HPDE6-E6E7 (cell line): ENCODE results near the gene AQP7.
"Not testable (repeated sequence)": the region's sequence is repeated elsewhere in the genome, so short reads cannot be mapped to it uniquely, and the experiment has no call there.

Experiments used
- DNase-seq: peaks from one replicate; pipeline ENCODE4 v3.0.0; 2011; ENCODE audit warnings: missing footprints; ENCODE audit errors: extremely low spot score

The AQP7 gene

GRCh38 chr9:33395159-33395879 lies 7.0 kb downstream of the AQP7 start:
- not testable (repeated sequence) for DNase-seq

- DNase-seq: not testable (repeated sequence)
Observed at GRCh38 chr9:33393986-33394385, 8.4 kb downstream of the AQP7 start.

GRCh38 chr9:33393581-33393980 lies 8.8 kb downstream of the AQP7 start:
- no peak for DNase-seq

- not testable (repeated sequence) for DNase-seq
Observed at GRCh38 chr9:33392591-33393021, 9.8 kb downstream of the AQP7 start.

- not testable (repeated sequence) for DNase-seq
Observed at GRCh38 chr9:33391111-33391771, 11.1 kb downstream of the AQP7 start.

- DNase-seq: no peak
Observed at GRCh38 chr9:33388110-33388994, 14.0 kb downstream of the AQP7 start.

- DNase-seq: not testable (repeated sequence)
Observed at GRCh38 chr9:33386998-33387397, 15.4 kb downstream of the AQP7 start.

GRCh38 chr9:33386641-33386996 lies 15.7 kb downstream of the AQP7 start:
- not testable (repeated sequence) for DNase-seq

- DNase-seq: not testable (repeated sequence)
Observed at GRCh38 chr9:33385979-33386640, 16.3 kb downstream of the AQP7 start.

- DNase-seq: not testable (repeated sequence)
Observed at GRCh38 chr9:33385536-33385935, 16.8 kb downstream of the AQP7 start.

- not testable (repeated sequence) for DNase-seq
Observed at GRCh38 chr9:33383396-33383795, 19.0 kb downstream of the AQP7 start.

- DNase-seq: not testable (repeated sequence)
Observed at GRCh38 chr9:33382397-33382796, 20.0 kb downstream of the AQP7 start.

GRCh38 chr9:33381231-33381791 lies 21.1 kb downstream of the AQP7 start:
- no peak for DNase-seq

GRCh38 chr9:33380390-33381094 lies 21.8 kb downstream of the AQP7 start:
- no peak for DNase-seq

GRCh38 chr9:33379666-33380389 lies 22.5 kb downstream of the AQP7 start:
- DNase-seq: no peak

- no peak for DNase-seq
Observed at GRCh38 chr9:33378121-33378795, 24.1 kb downstream of the AQP7 start.

GRCh38 chr9:33377089-33377715 lies 25.2 kb downstream of the AQP7 start:
- no peak for DNase-seq

- no peak for DNase-seq
Observed at GRCh38 chr9:33375841-33376321, 26.5 kb downstream of the AQP7 start.
